Type B pancreatic cell (in vitro differentiated cells): Measurements from ENCODE around the gene FHOD1. TPM values are rescaled to one million over a fixed set of nuclear protein-coding genes. Genes with fewer than 3 reads are reported as not detected.

Source experiments
- DNase-seq: peaks from one replicate; pipeline ENCODE4 v3.0.0; 2021; ENCODE audit warnings: mixed read lengths; ENCODE audit not compliant: unreplicated experiment; ENCODE audit errors: extremely low spot score
- H3K27ac Mint-ChIP-seq: 2 replicates; pipeline ENCODE4 v1.8.0; 2021; ENCODE audit warnings: mild to moderate bottlenecking, mixed read lengths
- H3K27me3 Mint-ChIP-seq: 2 replicates; pipeline ENCODE4 v1.8.0; 2021; ENCODE audit warnings: mixed read lengths
- H3K36me3 Mint-ChIP-seq: 2 replicates; pipeline ENCODE4 v1.8.0; 2021; ENCODE audit warnings: mixed read lengths
- H3K4me1 Mint-ChIP-seq: one replicate; pipeline ENCODE4 v1.8.0; 2021; ENCODE audit warnings: mixed read lengths; ENCODE audit not compliant: unreplicated experiment
- H3K4me3 Mint-ChIP-seq: 2 replicates; pipeline ENCODE4 v1.8.0; 2021; ENCODE audit warnings: mild to moderate bottlenecking, mixed read lengths
- H3K9me3 Mint-ChIP-seq: 2 replicates; pipeline ENCODE4 v1.8.0; 2021; ENCODE audit warnings: mixed read lengths
- total RNA-seq: library from RNA; stranded (reverse); gene quantifications from 2 replicates; pipeline ENCODE4 v1.2.1, GENCODE V29; 2021; ENCODE audit warnings: low replicate concordance
- TF ChIP-seq, protein P1 (sequence below): fragments of 200-600 bp; sonication (generic); conservative IDR thresholded peaks from 2 replicates; pipeline ENCODE4 v1.5.0; 2021; ENCODE audit warnings: antibody characterized with exemption, mild to moderate bottlenecking

FHOD1 gene
- total RNA-seq, 1 donor from 2014 or later = 34.7 TPM

DNA sequence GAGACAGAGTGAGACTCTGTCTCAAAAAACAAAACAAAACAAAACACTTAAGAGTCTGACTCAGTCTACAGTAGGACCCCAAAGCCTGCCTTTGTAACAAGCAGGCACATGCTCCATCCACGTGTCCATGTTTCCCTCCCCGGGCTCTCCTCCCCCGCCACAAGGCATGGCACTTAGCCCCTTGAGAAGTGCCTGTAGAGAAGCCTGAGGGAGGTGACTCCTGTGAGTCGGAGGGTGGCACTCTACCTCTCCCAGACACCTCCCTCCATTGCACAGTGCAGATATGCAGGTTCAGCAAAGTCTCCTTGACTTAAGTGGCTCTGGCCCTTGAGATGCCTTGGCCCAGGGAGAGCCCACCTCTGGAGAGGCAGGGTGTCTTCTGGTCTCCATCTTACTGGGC is 6.8 kb downstream of the FHOD1 start:
- peaks cover 9% of the 10 kb centered on the region for H3K4me1 Mint-ChIP-seq

DNA sequence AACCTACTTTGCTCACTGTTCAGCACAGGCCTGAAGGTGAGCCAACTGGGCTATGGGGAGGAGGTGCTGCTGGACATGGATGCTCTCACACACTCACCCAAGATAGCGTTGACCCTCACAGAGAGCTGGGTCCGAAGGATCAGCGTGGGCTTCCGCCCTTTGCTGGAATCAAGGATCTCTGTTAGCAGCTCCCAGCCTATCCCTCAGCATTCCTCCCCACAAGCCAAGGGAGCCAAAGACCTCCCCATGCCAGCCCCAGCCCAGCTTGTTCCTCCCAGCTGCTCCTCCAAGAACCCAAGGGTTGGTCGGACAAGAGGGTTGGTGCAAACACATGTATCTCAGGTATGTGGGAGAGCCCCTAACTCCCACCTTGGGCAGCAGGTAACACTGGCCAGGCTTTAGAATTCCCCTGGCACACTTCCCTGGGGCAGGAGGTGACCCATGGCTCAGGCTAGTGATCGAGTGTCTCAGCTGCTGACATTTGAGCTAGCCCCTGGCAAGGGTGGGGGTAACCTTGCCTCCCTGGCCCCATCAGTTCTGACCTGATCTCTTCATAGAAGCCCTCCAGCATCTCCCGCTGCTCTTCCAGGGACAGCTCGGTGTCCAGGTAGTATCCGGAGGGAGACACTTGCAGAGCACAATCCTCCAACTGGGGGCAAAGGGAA is 8.3 kb downstream of the FHOD1 start:
- Mint-ChIP-seq H3K4me3 (no peak overlapping the region), H3K36me3 (peaks cover 9% of the 10 kb centered on the region), H3K27me3 (no peaks in the 10 kb centered on the region), H3K27ac (no peak overlapping the region), H3K9me3 (no peaks in the 10 kb centered on the region), H3K4me1 (peaks cover 9% of the 10 kb centered on the region)
- TF ChIP-seq, protein P1, sequence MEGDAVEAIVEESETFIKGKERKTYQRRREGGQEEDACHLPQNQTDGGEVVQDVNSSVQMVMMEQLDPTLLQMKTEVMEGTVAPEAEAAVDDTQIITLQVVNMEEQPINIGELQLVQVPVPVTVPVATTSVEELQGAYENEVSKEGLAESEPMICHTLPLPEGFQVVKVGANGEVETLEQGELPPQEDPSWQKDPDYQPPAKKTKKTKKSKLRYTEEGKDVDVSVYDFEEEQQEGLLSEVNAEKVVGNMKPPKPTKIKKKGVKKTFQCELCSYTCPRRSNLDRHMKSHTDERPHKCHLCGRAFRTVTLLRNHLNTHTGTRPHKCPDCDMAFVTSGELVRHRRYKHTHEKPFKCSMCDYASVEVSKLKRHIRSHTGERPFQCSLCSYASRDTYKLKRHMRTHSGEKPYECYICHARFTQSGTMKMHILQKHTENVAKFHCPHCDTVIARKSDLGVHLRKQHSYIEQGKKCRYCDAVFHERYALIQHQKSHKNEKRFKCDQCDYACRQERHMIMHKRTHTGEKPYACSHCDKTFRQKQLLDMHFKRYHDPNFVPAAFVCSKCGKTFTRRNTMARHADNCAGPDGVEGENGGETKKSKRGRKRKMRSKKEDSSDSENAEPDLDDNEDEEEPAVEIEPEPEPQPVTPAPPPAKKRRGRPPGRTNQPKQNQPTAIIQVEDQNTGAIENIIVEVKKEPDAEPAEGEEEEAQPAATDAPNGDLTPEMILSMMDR = no peak
- DNase-seq = no peak

More for the DNA sequence above, 6.8 kb downstream of the FHOD1 start:
- TF ChIP-seq, protein P1 = no peak
- H3K4me3 Mint-ChIP-seq = no peak overlapping the region
- no peak for DNase-seq
- no peaks in the 10 kb centered on the region for H3K9me3 Mint-ChIP-seq
- no peaks in the 10 kb centered on the region for H3K27me3 Mint-ChIP-seq
- H3K36me3 Mint-ChIP-seq = peaks cover 9% of the 10 kb centered on the region
- no peak overlapping the region for H3K27ac Mint-ChIP-seq

DNA sequence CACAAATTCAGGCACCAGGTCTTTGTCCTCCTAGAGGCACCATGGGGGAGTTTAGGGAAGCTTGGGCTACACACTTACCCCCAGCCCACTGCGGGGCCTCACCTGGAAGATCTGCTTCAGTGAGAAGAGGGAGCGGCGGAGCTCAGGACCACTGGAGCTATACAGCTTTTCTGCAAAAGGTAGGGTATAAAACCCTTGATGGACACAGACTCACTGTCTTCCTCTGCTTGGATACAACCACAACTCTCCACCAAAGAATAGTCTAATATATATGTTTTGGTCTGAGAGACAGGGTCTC is 9.1 kb downstream of the FHOD1 start:
- peaks cover 9% of the 10 kb centered on the region for H3K4me1 Mint-ChIP-seq
- H3K4me3 Mint-ChIP-seq = no peak overlapping the region
- peaks cover 9% of the 10 kb centered on the region for H3K36me3 Mint-ChIP-seq
- no peak for DNase-seq
- H3K27me3 Mint-ChIP-seq = no peaks in the 10 kb centered on the region
- TF ChIP-seq, protein P1 = no peak
- H3K9me3 Mint-ChIP-seq = no peaks in the 10 kb centered on the region
- H3K27ac Mint-ChIP-seq = no peak overlapping the region

DNA sequence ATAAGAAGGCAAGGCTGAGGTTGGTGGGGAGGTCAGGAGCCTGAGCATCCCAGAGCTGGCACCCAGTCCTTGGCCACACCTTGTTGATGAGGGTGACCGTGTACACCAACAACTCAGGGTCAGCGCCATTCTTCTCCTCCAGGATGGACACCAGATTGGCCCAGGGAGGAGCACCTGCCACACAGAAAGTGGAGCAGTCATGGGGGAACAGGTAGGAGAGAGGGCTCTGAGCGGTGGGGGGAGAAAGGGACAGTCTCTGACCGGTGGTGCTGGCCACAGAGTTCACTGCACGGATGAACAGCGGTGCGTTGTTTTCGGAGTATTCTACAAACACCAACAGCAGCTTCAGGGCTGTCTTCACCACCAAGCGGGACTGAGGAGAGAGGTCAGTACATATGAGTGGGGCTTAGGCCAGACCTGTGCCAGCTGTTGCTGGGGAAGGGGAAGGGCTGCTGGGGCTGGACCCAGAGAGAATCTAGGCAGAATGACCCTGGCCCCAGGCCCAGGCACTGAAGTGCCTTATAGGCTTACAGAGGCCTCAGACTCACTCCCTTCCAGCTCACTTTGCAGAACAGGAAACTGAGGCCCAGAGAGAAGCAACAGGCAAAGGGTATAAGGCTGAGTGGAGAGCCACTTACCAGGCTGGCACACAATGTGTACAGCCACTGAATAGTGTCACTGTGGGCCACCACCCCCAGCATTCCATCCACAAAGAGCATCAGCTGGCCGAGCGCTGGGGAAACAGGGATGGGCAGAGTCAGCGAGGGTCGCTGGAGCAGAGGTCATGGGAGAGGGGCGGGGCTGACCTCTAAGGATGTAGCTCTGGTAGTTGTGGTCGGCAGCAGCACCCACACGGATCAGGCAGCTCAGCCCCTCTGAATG is 9.6 kb downstream of the FHOD1 start:
- Mint-ChIP-seq H3K36me3 (peaks cover 9% of the 10 kb centered on the region), H3K27ac (no peak overlapping the region), H3K27me3 (no peaks in the 10 kb centered on the region), H3K9me3 (no peaks in the 10 kb centered on the region), H3K4me3 (no peak overlapping the region), H3K4me1 (peaks cover 8% of the 10 kb centered on the region)
- no peak for DNase-seq
- TF ChIP-seq, protein P1 = no peak

DNA sequence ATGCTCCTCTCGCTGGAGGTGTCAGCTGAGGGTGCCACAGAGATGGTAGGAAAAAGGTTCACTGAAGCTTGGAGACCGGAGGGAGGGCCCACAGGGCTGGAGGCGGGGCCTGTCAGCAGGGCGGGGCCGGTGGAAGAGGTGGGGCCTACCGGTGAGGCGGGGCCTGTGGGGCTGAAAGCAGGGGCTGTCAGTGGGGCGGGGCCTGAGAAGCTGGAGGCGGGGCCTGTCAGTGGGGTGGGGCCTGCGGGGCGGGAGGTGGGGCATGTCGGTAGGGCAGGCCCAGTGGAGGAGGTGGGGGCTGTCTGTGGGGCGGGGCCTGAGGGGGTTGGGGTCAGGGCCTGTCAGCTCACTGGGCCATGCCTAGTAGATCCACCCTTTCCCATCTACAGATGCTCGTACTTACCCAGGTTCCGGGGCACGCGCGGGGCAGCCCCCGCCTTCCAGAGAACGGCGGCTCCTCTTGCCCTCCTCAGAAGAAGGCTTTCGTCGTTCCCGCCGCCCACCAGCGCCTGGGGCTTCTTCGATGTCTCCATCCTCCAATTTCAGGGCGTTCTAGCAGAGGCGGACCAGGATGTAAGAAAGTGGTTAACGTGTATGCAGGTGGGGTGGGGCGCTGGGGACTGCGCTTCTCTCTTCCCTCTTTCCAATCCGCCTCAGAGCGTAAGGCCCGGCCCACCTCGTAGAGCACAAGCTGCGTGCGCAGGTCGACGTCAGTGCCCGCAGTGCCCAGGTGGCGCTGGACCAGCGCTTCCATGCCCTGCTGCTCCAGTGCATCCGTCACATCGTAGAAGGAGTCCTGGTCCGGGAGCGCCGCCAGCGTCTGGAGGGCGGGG is 10.5 kb downstream of the FHOD1 start:
- Mint-ChIP-seq H3K4me3 (no peak overlapping the region), H3K36me3 (peaks cover 9% of the 10 kb centered on the region), H3K27me3 (no peaks in the 10 kb centered on the region), H3K9me3 (no peaks in the 10 kb centered on the region), H3K4me1 (peaks cover 5% of the 10 kb centered on the region), H3K27ac (no peak overlapping the region)
- TF ChIP-seq, protein P1 = no peak
- peak; percentile 75 for DNase-seq
